ENCODE data around the gene RBP5. TPM values are rescaled to one million over a fixed set of nuclear protein-coding genes. Genes with fewer than 3 reads are reported as not detected.

RBP5 gene
- total RNA-seq, 4 donors from 2014 or later, result 0.78 to 9.9 (median 2.2) TPM

- WGBS, 2 donors, result 73% methylated on average over 7 of the region's 7 CpGs
- peaks cover 0 to 52% (median 17%) of the 10 kb centered on the region in 4 donors for H3K4me1 ChIP-seq
- H3K36me3 ChIP-seq, result peaks cover 0 to 38% (median 0%) of the 10 kb centered on the region in 3 donors
- TF ChIP-seq EP300 (IDR thresholded peaks at IDR 0.05) (no peak), POLR2A (IDR thresholded peaks at IDR 0.05) (no peak), CTCF (IDR thresholded peaks at IDR 0.05) (no peak)
- peak overlapping the region; percentile 40 to 91 (median 81) for H3K27ac ChIP-seq
- no peaks in the 10 kb centered on the region for H3K9me3 ChIP-seq
- peak overlapping the region; percentile 22 to 57 (median 54) for H3K4me3 ChIP-seq
- H3K27me3 ChIP-seq, result no peaks in the 10 kb centered on the region
- DNase-seq (ENCODE audit: low spot score in 2 of 2), result no peak
These were observed 37.5 kb downstream of the RBP5 start for GRCh38 chr12:7091171-7091570.

- H3K9me3 ChIP-seq, result no peaks in the 10 kb centered on the region
- 69 to 71% methylated on average over 16 of the region's 16 CpGs for WGBS, 2 donors
- peaks cover 0 to 46% (median 0%) of the 10 kb centered on the region in 3 donors for H3K36me3 ChIP-seq
- TF ChIP-seq EP300 (IDR thresholded peaks at IDR 0.05) (peak in 1 of 2 donors; percentile 33), POLR2A (IDR thresholded peaks at IDR 0.05) (no peak)
- no peak for DNase-seq (ENCODE audit: low spot score in 2 of 2)
- peak overlapping the region; percentile 22 to 57 (median 54) for H3K4me3 ChIP-seq
- H3K27ac ChIP-seq, result peak overlapping the region; percentile 40 to 91 (median 81)
- peaks cover 0 to 52% (median 17%) of the 10 kb centered on the region in 4 donors for H3K4me1 ChIP-seq
- no peaks in the 10 kb centered on the region for H3K27me3 ChIP-seq
These were observed 38.3 kb downstream of the RBP5 start for GRCh38 chr12:7090222-7090998.

GRCh38 chr12:7089196-7089871 lies 39.4 kb downstream of the RBP5 start:
- no peak for TF ChIP-seq CTCF (IDR thresholded peaks at IDR 0.05)
- TF ChIP-seq EP300 (IDR thresholded peaks at IDR 0.05), result no peak
- TF ChIP-seq POLR2A (IDR thresholded peaks at IDR 0.05), result no peak
- Histone ChIP-seq H3K27ac (peak overlapping the region; percentile 30 to 91 (median 81)), H3K4me3 (peak overlapping the region in 1 of 4 donors; percentile 57), H3K4me1 (peaks cover 0 to 49% (median 17%) of the 10 kb centered on the region in 4 donors), H3K9me3 (no peaks in the 10 kb centered on the region), H3K36me3 (peaks cover 0 to 56% (median 0%) of the 10 kb centered on the region in 3 donors), H3K27me3 (no peaks in the 10 kb centered on the region)
- DNase-seq (ENCODE audit: low spot score in 2 of 2), result no peak
- 65 to 76% methylated on average over 8 of the region's 11 CpGs for WGBS, 2 donors

- H3K4me1 ChIP-seq, result peaks cover 0 to 31% (median 8%) of the 10 kb centered on the region in 4 donors
- H3K27ac ChIP-seq, result peak overlapping the region in 1 of 4 donors; percentile 8
- peaks cover 0 to 71% (median 0%) of the 10 kb centered on the region in 3 donors for H3K36me3 ChIP-seq
These were observed 45.6 kb downstream of the RBP5 start for GRCh38 chr12:7083125-7083524.

DNA sequence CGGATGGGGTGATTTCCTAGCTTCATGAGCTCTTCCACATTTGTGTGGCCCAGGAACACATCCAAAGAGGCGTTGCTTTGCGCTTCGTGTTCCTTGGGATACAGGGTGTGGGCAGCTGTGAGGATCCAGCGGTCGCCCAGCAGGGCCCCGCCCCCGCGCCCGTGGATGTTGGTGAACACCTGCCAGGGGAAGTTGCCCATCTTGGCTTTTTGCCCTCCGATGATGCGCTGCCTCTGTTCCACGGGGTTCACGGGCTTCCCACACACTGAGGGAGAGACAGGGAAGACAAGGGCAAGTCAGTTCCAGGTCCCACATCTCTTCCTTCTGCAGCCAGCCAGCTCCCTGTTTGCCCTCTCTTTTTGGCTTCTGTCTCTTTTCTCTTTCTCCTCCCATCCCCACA lies 47.7 kb downstream of the RBP5 start:
- H3K36me3 ChIP-seq, result peaks cover 0 to 50% (median 0%) of the 10 kb centered on the region in 3 donors
- no peaks in the 10 kb centered on the region for H3K9me3 ChIP-seq
- peak in 1 of 2 donors; percentile 10 for TF ChIP-seq EP300 (IDR thresholded peaks at IDR 0.05)
- TF ChIP-seq CTCF (IDR thresholded peaks at IDR 0.05), result no peak
- no peak overlapping the region for H3K4me3 ChIP-seq
- WGBS, 2 donors, result 90 to 96% methylated on average over 5 to 9 of the region's 14 CpGs
- no peak for DNase-seq (ENCODE audit: low spot score in 2 of 2)
- H3K27me3 ChIP-seq, result no peaks in the 10 kb centered on the region
- H3K27ac ChIP-seq, result peak overlapping the region in 2 of 4 donors; percentile 76 to 84
- peaks cover 0 to 31% (median 8%) of the 10 kb centered on the region in 4 donors for H3K4me1 ChIP-seq

More at GRCh38 chr12:7083125-7083524, 45.6 kb downstream of the RBP5 start:
- Histone ChIP-seq H3K27me3 (no peaks in the 10 kb centered on the region), H3K9me3 (no peaks in the 10 kb centered on the region), H3K4me3 (no peak overlapping the region)
- DNase-seq (ENCODE audit: low spot score in 2 of 2), result no peak
- TF ChIP-seq CTCF (IDR thresholded peaks at IDR 0.05) (no peak), EP300 (IDR thresholded peaks at IDR 0.05) (no peak), POLR2A (IDR thresholded peaks at IDR 0.05) (no peak)
